GM19463 (cell line): ENCODE results near the gene LYRM4.
A peak's percentile ranks its signal among the peaks of the same experiment; 100 is the strongest.

Experiments
- ATAC-seq: cut with Tn5 transposase; IDR thresholded peaks from one replicate; pipeline ENCODE4 v1.9.1; 2021; ENCODE audit warnings: mild to moderate bottlenecking, moderate library complexity; ENCODE audit not compliant: unreplicated experiment

Gene LYRM4

DNA sequence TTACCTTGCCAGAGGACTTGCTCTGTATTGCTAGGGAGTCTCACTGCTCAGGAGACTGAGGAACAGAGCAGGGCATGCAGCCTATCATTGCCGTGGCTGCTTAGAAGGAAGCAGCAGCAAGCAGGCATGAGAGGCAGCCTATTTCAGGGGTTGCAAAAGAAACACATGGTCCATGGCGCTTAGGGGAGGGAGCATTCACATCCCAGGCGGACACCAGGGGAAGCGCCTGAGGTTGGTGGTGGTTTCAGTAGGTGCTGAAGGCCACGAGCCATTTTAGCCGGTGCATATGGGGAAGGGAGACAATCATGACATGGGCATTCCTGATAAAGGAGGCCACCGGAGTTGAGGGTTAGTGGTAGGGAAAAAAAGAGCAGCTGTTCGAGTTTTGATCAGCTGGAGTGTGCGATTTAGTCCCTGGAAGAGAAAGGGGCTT is 21.5 kb upstream of the LYRM4 start:
- ATAC-seq, result no peak

- no peak for ATAC-seq
Observed at GRCh38 chr6:5280920-5281319, 20.2 kb upstream of the LYRM4 start.

GRCh38 chr6:5279891-5280338 is 19.2 kb upstream of the LYRM4 start:
- ATAC-seq, result peak; percentile 40

GRCh38 chr6:5278565-5279120 is 17.9 kb upstream of the LYRM4 start:
- no peak for ATAC-seq

DNA sequence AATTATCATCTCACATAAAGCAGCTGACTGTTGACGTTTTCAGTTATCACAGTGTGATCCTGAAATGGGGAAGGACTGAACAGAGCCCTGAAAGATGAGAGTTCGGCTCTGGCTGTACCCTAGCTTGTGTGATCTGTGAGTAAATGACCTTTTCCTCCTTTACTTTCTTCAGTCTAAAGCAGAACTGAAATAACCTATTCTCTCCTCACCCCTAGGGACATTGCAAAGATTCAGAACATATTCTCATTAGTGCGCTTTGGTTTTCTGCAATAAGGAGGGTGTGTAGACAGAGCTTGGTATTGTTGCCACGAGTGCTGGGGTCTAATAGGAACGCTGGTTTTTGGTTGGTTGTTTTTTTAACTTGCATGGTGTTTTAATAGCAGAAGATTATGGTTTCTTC is 17.3 kb upstream of the LYRM4 start:
- ATAC-seq, result peak; percentile 60

- no peak for ATAC-seq
Observed at GRCh38 chr6:5277589-5277988, 16.8 kb upstream of the LYRM4 start.

DNA sequence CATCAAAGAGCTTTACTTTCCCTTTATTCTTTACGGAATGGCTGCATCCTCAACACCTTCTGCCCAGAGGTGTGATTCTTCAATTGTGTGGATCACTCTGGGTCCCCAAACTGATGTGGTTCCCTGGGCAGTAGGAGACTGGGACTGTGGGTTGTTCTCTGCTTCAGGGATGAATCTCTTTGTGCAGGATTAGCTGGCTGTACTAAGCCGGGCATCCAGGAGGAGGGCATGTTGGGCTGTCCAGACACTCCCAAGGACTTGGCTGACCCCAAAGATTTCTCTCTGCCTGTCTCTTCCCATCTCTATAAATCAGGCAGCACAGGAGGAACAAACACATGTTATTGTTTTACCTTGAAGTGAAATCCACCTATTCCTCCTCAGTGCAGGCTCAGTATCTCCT is 15.8 kb upstream of the LYRM4 start:
- no peak for ATAC-seq

DNA sequence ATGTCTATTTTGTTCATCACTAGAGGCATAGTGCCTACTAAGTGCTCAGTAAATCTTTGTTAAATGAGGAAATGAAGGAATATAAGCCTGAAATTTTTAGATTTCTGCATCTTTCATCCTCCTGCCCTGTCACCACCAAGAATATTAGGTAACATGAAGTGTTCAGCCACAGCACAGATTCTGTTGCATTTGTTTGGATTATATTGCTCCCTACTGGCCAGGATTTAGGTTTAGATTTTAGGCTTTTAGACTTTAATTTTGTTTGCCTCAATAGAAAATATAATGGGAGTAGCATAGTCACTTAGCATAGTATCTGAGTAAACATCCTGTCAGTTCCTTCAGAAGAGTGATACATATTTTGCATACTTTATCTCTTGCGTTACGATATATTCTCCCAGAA is 14.7 kb upstream of the LYRM4 start:
- no peak for ATAC-seq

- no peak for ATAC-seq
Observed at GRCh38 chr6:5274231-5274630, 13.5 kb upstream of the LYRM4 start.

DNA sequence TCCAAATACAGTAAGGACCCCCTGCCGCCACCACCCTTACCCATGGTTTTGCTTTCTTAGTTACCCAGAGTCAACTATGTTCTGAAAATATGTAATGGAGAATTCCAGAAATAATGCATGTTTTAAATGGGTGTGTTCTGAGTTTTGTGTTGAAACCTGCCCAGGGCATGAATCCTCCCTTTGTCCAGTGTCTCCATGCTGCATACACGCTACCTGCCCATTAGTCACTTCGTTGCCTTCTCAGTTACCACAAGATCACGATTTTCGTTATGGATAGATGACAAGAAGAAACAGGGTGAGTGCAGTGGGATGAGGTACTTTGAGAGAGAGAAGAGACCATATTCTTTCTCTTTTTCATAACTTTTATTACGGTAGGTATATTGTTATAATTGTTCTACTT is 11.2 kb upstream of the LYRM4 start:
- no peak for ATAC-seq

DNA sequence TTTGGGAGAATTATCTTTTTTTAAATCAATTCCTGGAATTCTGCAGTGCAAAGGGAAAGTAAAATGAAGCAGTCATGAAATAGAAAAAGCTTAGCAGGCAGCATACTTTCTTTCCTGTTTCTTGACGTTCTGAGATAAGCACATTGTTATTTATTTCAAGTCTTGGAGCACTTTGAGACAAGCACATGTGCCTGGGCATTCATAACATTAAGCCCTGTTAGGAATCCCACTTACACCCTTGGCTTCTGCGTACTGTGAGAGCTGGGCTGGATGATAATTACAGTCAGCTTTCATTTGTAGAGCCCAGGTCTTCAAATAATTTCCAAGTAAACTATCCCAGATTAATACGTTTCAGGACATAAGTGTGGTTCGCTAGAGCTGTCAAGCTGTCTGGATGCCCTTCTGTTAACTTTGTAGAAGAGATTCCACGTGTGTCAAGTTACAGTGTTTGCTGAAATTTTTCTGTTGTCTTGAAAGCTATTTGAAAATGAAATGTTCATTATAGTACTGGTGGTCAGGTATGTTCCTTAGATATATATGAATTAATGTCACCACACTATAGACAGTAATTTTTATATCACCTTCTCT is 9.4 kb upstream of the LYRM4 start:
- ATAC-seq, result no peak

DNA sequence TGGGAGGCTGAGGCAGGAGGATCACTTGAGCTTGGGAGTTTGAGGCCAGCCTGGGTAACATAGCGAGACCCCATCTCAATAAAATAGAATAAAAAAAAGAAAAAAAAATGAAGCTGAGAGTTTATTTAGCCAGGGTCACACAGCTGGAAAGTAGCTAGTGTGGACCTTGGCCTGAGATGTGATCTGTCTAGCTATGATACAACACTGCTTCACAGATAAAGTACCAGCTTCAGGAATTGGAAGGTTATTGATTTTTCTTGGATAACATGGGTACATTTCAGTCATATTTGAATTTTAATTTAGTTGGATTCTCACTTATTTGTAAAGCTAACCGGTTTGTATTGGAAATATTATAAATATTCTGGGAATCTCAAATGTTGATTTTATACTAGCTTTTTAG is 5.7 kb upstream of the LYRM4 start:
- ATAC-seq, result no peak

DNA sequence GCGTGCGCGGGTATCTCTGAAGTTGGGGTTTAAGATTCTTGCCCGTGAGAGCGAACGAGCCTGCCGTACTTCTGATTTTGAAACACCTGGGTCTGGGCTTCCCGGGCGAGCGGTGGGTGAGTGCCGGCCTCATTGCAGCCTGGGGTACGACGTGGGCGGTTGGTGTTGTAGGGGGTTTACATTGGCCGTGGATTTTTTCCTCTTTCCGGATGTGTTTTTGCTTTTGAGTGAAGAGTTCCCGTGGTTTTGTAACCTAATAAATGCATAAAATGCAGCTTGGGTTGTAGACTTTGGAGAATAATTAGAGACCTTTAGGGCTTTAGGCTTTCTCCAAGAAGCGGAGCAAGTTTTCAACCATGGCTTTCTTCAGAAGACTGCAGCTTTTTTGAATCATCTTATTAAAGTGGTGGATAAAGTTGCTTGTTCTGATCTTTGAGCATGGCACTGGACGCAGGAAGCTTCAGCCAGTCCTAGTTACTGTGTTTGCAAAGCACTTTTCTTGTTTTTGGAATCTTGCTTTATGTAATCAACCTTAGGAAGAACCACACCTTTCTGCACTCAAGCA is 877 bp upstream of the LYRM4 start:
- ATAC-seq, result no peak

GRCh38 chr6:5260111-5260620 is 584 bp downstream of the LYRM4 start:
- ATAC-seq, result peak; percentile 60

DNA sequence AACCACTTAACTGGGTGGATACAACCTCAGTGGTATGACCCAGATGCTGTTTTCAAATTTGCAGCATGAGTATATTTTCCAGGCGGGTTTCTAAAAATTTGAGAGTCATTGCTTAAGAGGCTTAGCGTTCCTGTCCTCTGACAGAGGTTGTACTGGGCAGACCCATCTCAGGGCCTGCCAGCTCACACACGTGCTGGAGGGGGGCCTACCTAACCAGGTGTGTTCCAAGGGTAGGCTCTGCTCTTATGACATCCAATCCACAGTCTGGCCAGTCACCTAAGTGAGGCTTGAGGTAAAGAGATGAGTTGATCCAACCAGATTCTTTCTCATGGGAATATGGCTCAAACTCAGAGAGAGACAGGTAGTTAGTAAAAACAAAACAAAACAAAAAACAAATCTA is 1.3 kb downstream of the LYRM4 start:
- ATAC-seq, result no peak

GRCh38 chr6:5257400-5257799 is 3.4 kb downstream of the LYRM4 start:
- no peak for ATAC-seq

DNA sequence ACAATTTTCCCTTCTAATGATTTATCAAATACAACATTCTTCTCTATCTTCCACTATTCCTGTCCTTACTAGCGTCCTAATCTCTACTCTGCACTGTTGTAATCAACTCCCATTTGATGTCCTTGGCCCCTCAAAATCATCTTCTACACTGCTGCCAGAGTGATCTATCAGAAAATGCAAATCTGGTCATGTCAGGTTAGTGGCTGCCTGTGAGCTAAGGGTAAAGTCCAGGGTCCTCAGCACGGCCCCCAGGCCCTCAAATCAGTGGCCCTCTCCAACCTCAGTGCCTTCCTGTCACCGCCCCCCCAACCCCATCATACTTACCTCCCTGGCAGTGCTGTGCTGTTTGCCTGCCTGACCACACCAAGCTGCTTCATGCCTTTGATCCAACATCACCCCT is 3.8 kb downstream of the LYRM4 start:
- ATAC-seq, result no peak

GRCh38 chr6:5250911-5251310 is 9.8 kb downstream of the LYRM4 start:
- no peak for ATAC-seq

GRCh38 chr6:5250451-5250850 is 10.3 kb downstream of the LYRM4 start:
- ATAC-seq, result no peak

DNA sequence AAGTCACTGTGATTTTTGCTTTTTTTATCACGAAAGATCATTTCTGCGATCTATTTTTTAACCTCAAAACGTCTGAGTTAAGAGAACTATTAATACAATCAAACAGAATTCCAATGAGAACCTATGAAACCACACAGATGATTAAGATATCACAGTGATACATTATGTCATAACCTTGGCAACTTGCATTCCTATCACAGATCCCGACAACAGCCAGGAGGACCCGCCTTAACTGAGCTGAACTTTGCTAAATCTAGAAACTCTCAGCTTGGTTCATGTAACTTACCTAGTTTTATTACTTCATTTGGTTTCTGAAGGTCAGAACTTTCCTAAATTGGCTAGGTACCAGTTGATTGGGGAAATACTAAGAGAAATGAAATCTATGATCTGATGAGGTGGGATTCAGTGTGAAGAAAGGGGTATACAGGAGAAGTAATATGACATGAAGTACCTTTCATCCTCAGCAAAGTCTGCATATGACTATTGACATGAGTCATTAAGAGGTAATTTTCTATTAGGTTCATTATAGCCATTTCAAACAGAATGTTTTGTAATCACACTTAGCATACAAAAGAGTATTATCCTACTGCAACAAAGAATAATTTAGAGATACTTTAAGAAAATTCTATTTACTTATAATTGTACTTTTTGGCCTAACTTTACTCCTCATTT is 11.2 kb downstream of the LYRM4 start:
- ATAC-seq, result no peak

- no peak for ATAC-seq
Observed at GRCh38 chr6:5248302-5249098, 12.2 kb downstream of the LYRM4 start.
